Measurements from ENCODE around the gene MACROD2. TPM values are rescaled to one million over a fixed set of nuclear protein-coding genes. Genes with fewer than 3 reads are reported as not detected.

MACROD2 gene
- total RNA-seq, 1 experiment from 2014 or later: 1.6 TPM

DNA sequence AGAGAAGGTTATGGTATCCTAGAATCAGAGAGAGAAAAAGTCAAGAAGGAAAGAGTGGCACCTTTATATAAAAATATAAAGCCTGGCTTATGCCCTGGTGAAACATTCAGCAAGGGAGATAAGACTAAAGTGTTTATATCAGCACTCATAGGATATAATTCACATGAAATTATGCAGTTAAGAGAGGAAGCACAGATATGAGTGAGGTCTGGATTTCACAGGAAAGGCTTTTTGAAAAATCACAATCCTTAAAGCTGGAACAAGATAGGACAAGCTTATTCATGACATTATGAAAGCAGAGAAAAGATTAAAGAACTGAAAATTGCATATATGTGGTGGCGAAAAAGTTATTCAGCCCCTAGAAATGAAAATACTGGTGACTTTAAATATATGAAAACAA lies 523.3 kb downstream of the MACROD2 start:
- H2BK12ac ChIP-seq (ENCODE audit: insufficient read length, low read depth, low read length): no peak overlapping the region
- H3K9me3 ChIP-seq (ENCODE audit: control insufficient read depth, low read depth, low read length): no peaks in the 10 kb centered on the region
- no peak overlapping the region for H3K4me2 ChIP-seq (ENCODE audit: insufficient read depth, insufficient read length, low read length)
- no peak overlapping the region for H3K4ac ChIP-seq (ENCODE audit: low read depth, low read length)
- H3K27me3 Mint-ChIP-seq (ENCODE audit: low read depth): no peaks in the 10 kb centered on the region
- H4K91ac ChIP-seq (ENCODE audit: insufficient read length, low read depth, low read length): no peak overlapping the region
- H3K4me1 ChIP-seq (ENCODE audit: insufficient read depth, low read length): no peaks in the 10 kb centered on the region
- no peak for DNase-seq
- no peak overlapping the region for H3K27ac ChIP-seq (ENCODE audit: insufficient read length, low read depth, low read length)
- no peak overlapping the region for H3T11ph ChIP-seq (ENCODE audit: low read length)
- H3K36me3 Mint-ChIP-seq (ENCODE audit: insufficient read depth in 1 of 3, low read depth in 3 of 3): no peaks in the 10 kb centered on the region; a peak in 1 of 7 replicates
- H2BK120ac ChIP-seq (ENCODE audit: low read depth, low read length, poor library complexity, severe bottlenecking): no peak overlapping the region
- no peak overlapping the region for H3K9ac ChIP-seq (ENCODE audit: extremely low read depth, insufficient read length, low read length)
- peaks cover 4 to 11% of the 10 kb centered on the region in 2 experiments for H3K4me1 Mint-ChIP-seq
- no peaks in the 10 kb centered on the region for H3K79me1 ChIP-seq (ENCODE audit: insufficient read depth, low read depth, low read length, poor library complexity, severe bottlenecking)
- H3K56ac ChIP-seq (ENCODE audit: insufficient read length, low read depth, low read length): no peak overlapping the region
- no peak overlapping the region for H2BK5ac ChIP-seq (ENCODE audit: insufficient read length, low read length)
- H2AFZ ChIP-seq (ENCODE audit: low read length): no peak overlapping the region
- H3K18ac ChIP-seq (ENCODE audit: insufficient read length, low read depth, low read length): no peak overlapping the region
- no peak overlapping the region for H3K23ac ChIP-seq (ENCODE audit: insufficient read length, low read depth, low read length)
- H3K79me2 ChIP-seq (ENCODE audit: insufficient read depth, low read length): no peaks in the 10 kb centered on the region
- no peaks in the 10 kb centered on the region for H3K27me3 ChIP-seq (ENCODE audit: insufficient read depth, low read length)
- H4K20me1 ChIP-seq (ENCODE audit: control insufficient read depth, insufficient read depth, insufficient read length): no peaks in the 10 kb centered on the region
- H3K9me3 Mint-ChIP-seq: peaks cover 2 to 3% of the 10 kb centered on the region in 2 experiments; a peak in 1 of 5 replicates
- no peak overlapping the region for H2BK20ac ChIP-seq (ENCODE audit: low read depth, low read length, poor library complexity, severe bottlenecking)
- no peak overlapping the region for H2AK5ac ChIP-seq (ENCODE audit: insufficient read length, low read length)
- TF ChIP-seq, protein P1, sequence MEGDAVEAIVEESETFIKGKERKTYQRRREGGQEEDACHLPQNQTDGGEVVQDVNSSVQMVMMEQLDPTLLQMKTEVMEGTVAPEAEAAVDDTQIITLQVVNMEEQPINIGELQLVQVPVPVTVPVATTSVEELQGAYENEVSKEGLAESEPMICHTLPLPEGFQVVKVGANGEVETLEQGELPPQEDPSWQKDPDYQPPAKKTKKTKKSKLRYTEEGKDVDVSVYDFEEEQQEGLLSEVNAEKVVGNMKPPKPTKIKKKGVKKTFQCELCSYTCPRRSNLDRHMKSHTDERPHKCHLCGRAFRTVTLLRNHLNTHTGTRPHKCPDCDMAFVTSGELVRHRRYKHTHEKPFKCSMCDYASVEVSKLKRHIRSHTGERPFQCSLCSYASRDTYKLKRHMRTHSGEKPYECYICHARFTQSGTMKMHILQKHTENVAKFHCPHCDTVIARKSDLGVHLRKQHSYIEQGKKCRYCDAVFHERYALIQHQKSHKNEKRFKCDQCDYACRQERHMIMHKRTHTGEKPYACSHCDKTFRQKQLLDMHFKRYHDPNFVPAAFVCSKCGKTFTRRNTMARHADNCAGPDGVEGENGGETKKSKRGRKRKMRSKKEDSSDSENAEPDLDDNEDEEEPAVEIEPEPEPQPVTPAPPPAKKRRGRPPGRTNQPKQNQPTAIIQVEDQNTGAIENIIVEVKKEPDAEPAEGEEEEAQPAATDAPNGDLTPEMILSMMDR (conservative IDR thresholded peaks at IDR 0.05): no peak
- no peak overlapping the region for H3K4me3 Mint-ChIP-seq
- no peak overlapping the region for H4K8ac ChIP-seq (replicated peaks; ENCODE audit: insufficient read length, low read depth, low read length)
- no peak overlapping the region for H2BK15ac ChIP-seq (ENCODE audit: low read depth, low read length)
- no peak overlapping the region for H3K14ac ChIP-seq (ENCODE audit: insufficient read depth, low read length)
- no peaks in the 10 kb centered on the region for H3K23me2 ChIP-seq (ENCODE audit: insufficient read length, low read depth, low read length, poor library complexity, severe bottlenecking)
- no peak overlapping the region for H3K27ac Mint-ChIP-seq
- no peak overlapping the region for H4K5ac ChIP-seq (ENCODE audit: insufficient read length, low read depth, low read length)
- no CpG with 5 or more reads among the region's 1 CpG for WGBS (ENCODE audit: extremely low coverage, insufficient read length, low lambda C conversion rate)

All from H9 (cell line).